Epithelial cell of esophagus (primary cell): ENCODE measurements around the gene PREX1.

Source experiments
- DNase-seq: peaks from one replicate; pipeline ENCODE4 v3.0.0; 2010; ENCODE audit warnings: low read depth
- H3K4me3 ChIP-seq: 2 replicates; pipeline ENCODE4 v1.5.1; 2011; ENCODE audit warnings: mild to moderate bottlenecking, low read length, control low read depth
- CTCF ChIP-seq: IDR thresholded peaks from 2 replicates; pipeline ENCODE4 v1.5.1; 2011; ENCODE audit warnings: low read depth, mild to moderate bottlenecking, low read length, control low read depth, inconsistent platforms; ENCODE audit not compliant: insufficient read depth; ENCODE audit errors: missing control alignments

Gene PREX1

GRCh38 chr20:48620507-48621375 lies 207.1 kb downstream of the PREX1 start:
- peak; percentile 85 for DNase-seq
- peak overlapping the region; percentile 34 for H3K4me3 ChIP-seq
- peak; percentile 97 for TF ChIP-seq CTCF

GRCh38 chr20:48620154-48620506 lies 207.7 kb downstream of the PREX1 start:
- no peak overlapping the region for H3K4me3 ChIP-seq
- DNase-seq = no peak
- TF ChIP-seq CTCF = no peak

- TF ChIP-seq CTCF = no peak
- no peak for DNase-seq
- H3K4me3 ChIP-seq = no peak overlapping the region
Observed at GRCh38 chr20:48619126-48620101, 208.4 kb downstream of the PREX1 start.

GRCh38 chr20:48618631-48619030 lies 209.2 kb downstream of the PREX1 start:
- TF ChIP-seq CTCF = no peak
- H3K4me3 ChIP-seq = no peak overlapping the region
- DNase-seq = no peak

- no peak overlapping the region for H3K4me3 ChIP-seq
- DNase-seq = no peak
- TF ChIP-seq CTCF = no peak
Observed at GRCh38 chr20:48618052-48618451, 209.7 kb downstream of the PREX1 start.

GRCh38 chr20:48617481-48617880 lies 210.3 kb downstream of the PREX1 start:
- H3K4me3 ChIP-seq = no peak overlapping the region
- no peak for DNase-seq
- no peak for TF ChIP-seq CTCF
